HepG2 (cell line): ENCODE measurements around the gene NBEAL2. TPM values are rescaled to one million over a fixed set of nuclear protein-coding genes. Genes with fewer than 3 reads are reported as not detected.
"Not testable (repeated sequence)": the region's sequence is repeated elsewhere in the genome, so short reads cannot be mapped to it uniquely, and the experiment has no call there.

Experiments used
- ATAC-seq: fragments of 200-7000 bp; cut with Tn5 transposase; 3 replicates; pipeline ENCODE4 v1.9.1; 2020; ENCODE audit warnings: mild to moderate bottlenecking, moderate library complexity
- BruUV-seq: library from RNA; stranded (reverse); fragments of 400-500 nt; replicated peaks from 2 replicates; lab custom pipeline; 2021; lab: Mats Ljungman, UMichigan
- CTCF ChIA-PET: fragments of 300-600 bp; formaldehyde crosslinking; extraction: SDS; loops from one replicate; lab custom pipeline; 2021; ENCODE audit warnings: low total read pairs, inconsistent platforms, low intra/inter-chr PET ratio; lab: Yijun Ruan, JAX
- POLR2A ChIA-PET: fragments of 350-600 bp; sonication (Branson Sonifier 250); formaldehyde crosslinking; loops from one replicate; lab custom pipeline; 2020; ENCODE audit warnings: antibody characterized with exemption, inconsistent platforms; lab: Yijun Ruan, JAX
- DNase-seq: peaks from one replicate; pipeline ENCODE4 v3.0.0-alpha.2; 2015; ENCODE audit warnings: low spot score
- FAIRE-seq: peaks from 3 replicates; lab custom pipeline; 2011; peaks lifted over from hg19 to GRCh38; lab: Jason Lieb, UNC
- H2AFZ ChIP-seq: one replicate; pipeline ENCODE4 v1.6.1; 2011; ENCODE audit warnings: low read length, inconsistent platforms
- H3K27ac ChIP-seq: fragments of 300-600 bp; 3 replicates; pipeline ENCODE4 v1.8.0; 2011; ENCODE audit warnings: mixed run types, mild to moderate bottlenecking, mixed read lengths, low read length, inconsistent platforms; ENCODE audit not compliant: insufficient read depth; ENCODE audit errors: extremely low read length
- H3K27me3 ChIP-seq, 2 experiments: fragments of 200-600 bp in 1 of 2; 2 replicates in 1 of 2; 3 replicates in 1 of 2; pipeline versions ENCODE4 v1.6.0 to v1.8.0; 2011; ENCODE audit warnings: low read length in 2 of 2, mild to moderate bottlenecking in 2 of 2, moderate library complexity in 2 of 2, inconsistent platforms in 1 of 2; ENCODE audit not compliant: insufficient read depth in 2 of 2, control insufficient read depth in 1 of 2
- H3K36me3 ChIP-seq, 2 experiments: fragments of 200-600 bp in 1 of 2; replicated peaks in 1 of 2; 2 replicates in 1 of 2; 3 replicates in 1 of 2; pipeline versions ENCODE4 v1.5.1 to v1.8.0; 2011; ENCODE audit warnings: low read length in 2 of 2, inconsistent platforms in 1 of 2; ENCODE audit not compliant: insufficient read depth in 2 of 2, control insufficient read depth in 1 of 2
- H3K4me1 ChIP-seq: 2 replicates; pipeline ENCODE4 v1.5.1; 2012; ENCODE audit warnings: low read length, inconsistent platforms; ENCODE audit not compliant: insufficient read depth
- H3K4me2 ChIP-seq: 2 replicates; pipeline ENCODE4 v1.6.0; 2011; ENCODE audit warnings: low read depth, low read length, inconsistent platforms
- H3K4me3 ChIP-seq, 3 experiments: fragments of 200-600 bp in 1 of 3; sonication (generic), shearing (Covaris generic) in 1 of 3; replicated peaks in 1 of 3; 2 replicates each; pipeline ENCODE4 v1.5.1; 2011 to 2016; ENCODE audit warnings: low read length in 3 of 3, inconsistent platforms in 2 of 3, low read depth in 2 of 3, mild to moderate bottlenecking in 2 of 3, control low read depth in 1 of 3, mixed read lengths in 1 of 3; ENCODE audit not compliant: insufficient read depth in 1 of 3
- H3K79me2 ChIP-seq: one replicate; pipeline ENCODE4 v1.6.1; 2011; ENCODE audit warnings: low read length, inconsistent platforms; ENCODE audit not compliant: insufficient read depth
- H3K9ac ChIP-seq: 2 replicates; pipeline ENCODE4 v1.6.0; 2011; ENCODE audit warnings: mild to moderate bottlenecking, low read depth, low read length, inconsistent platforms; ENCODE audit not compliant: insufficient read depth
- H3K9me3 ChIP-seq: 2 replicates; pipeline ENCODE4 v1.5.1; 2012; ENCODE audit warnings: mild to moderate bottlenecking, low read length
- H4K20me1 ChIP-seq: 2 replicates; pipeline ENCODE4 v1.6.0; 2011; ENCODE audit warnings: inconsistent platforms, mild to moderate bottlenecking, low read length, moderate library complexity; ENCODE audit not compliant: insufficient read depth
- NR2F6 ChIP-seq, 2 experiments: IDR thresholded peaks; 2 replicates each; pipeline ENCODE4 v1.6.1; 2016; ENCODE audit warnings: antibody characterized with exemption in 1 of 2, mild to moderate bottlenecking in 1 of 2
- RARA ChIP-seq: IDR thresholded peaks from 2 replicates; pipeline ENCODE4 v1.6.1; 2016; ENCODE audit warnings: missing genetic modification reagents, missing compliant biosample characterization
- SRSF1 ChIP-seq: fragments of 200-400 bp; formaldehyde crosslinking; optimal IDR thresholded peaks from 2 replicates; pipeline ENCODE3; 2017; ENCODE audit warnings: mild to moderate bottlenecking, low read depth, low read length, moderate library complexity
- TARDBP ChIP-seq: sonication (generic); formaldehyde crosslinking; IDR thresholded peaks from 2 replicates; pipeline ENCODE4 v1.8.0; 2022; ENCODE audit warnings: mild to moderate bottlenecking, missing genetic modification reagents
- ZNF460 ChIP-seq: sonication (generic); formaldehyde crosslinking; IDR thresholded peaks from 2 replicates; pipeline ENCODE4 v1.5.1; 2020; ENCODE audit warnings: missing genetic modification reagents, mild to moderate bottlenecking, borderline replicate concordance
- ZNF646 ChIP-seq: sonication (generic); formaldehyde crosslinking; IDR thresholded peaks from 2 replicates; pipeline ENCODE4 v1.9.0; 2021; ENCODE audit warnings: mild to moderate bottlenecking, missing genetic modification reagents
- WGBS: methylation state at CpG from one replicate; pipeline ENCODE4 v1.1.6; 2017; ENCODE audit warnings: low lambda C conversion rate; 5-methylcytosine and 5-hydroxymethylcytosine counted together
- in situ Hi-C: cut with HindIII; loops from 2 replicates; pipeline ENCODE4 v1.10.0; 2017; ENCODE audit warnings: low pct_unique_long_range_greater_than_20kb; ENCODE audit not compliant: extremely low pct_ligation_motif_present
- intact Hi-C: fragments of 100-400 bp; cut with micrococcal nuclease; formaldehyde crosslinking; loops from one replicate; pipeline ENCODE4 v1.10.0; 2022; ENCODE audit not compliant: unreplicated experiment
- polyA plus RNA-seq, 8 experiments: library from polyadenylated mRNA; depleted of rRNA in 3 of 8; stranded (reverse) in 7 of 8; unstranded in 1 of 8; fragments of >200 nt; fragmentation: Illumina TruSeq in 4 of 8; extraction: Trizol in 4 of 8; gene quantifications; 2 replicates each; pipeline versions ENCODE4 v1.2.1 to v1.2.3, GENCODE V29; 2011 to 2016; ENCODE audit warnings: low read depth in 4 of 8, missing spikeins in 1 of 8, mixed read lengths in 1 of 8; ENCODE audit not compliant: insufficient read depth in 1 of 8
- total RNA-seq, 5 experiments: library from RNA; depleted of rRNA; stranded (reverse); fragments of >200 nt; fragmentation: Illumina TruSeq; extraction: Trizol; gene quantifications; 2 replicates each; pipeline ENCODE4 v1.2.3, GENCODE V29; 2016; ENCODE audit warnings: low read depth in 1 of 5

Gene NBEAL2
- total and polyA plus RNA-seq, 2 of the 13 experiments (the other 11 are each of a cell fraction or from before 2014, with no cell fraction given), result 9.7 to 12.4 TPM

GRCh38 chr3:47035645-47036044 is 56.2 kb downstream of the NBEAL2 start (continued):
- no peak for TF ChIP-seq ZNF646
- no peak for TF ChIP-seq TARDBP (CRISPR knock-in tag)

GRCh38 chr3:47036145-47036544 is 56.7 kb downstream of the NBEAL2 start:
- peaks cover 20% of the 10 kb centered on the region for H3K4me1 ChIP-seq
- H3K79me2 ChIP-seq, result no peaks in the 10 kb centered on the region
- H3K9ac ChIP-seq, result no peak overlapping the region
- H2AFZ ChIP-seq, result no peak overlapping the region
- H3K9me3 ChIP-seq, result no peaks in the 10 kb centered on the region
- no peaks in the 10 kb centered on the region for H3K27me3 ChIP-seq
- H3K4me3 ChIP-seq, result no peak overlapping the region
- no peak overlapping the region for H3K4me2 ChIP-seq
- FAIRE-seq (no peak), DNase-seq (no peak), ATAC-seq (no peak)
- in situ Hi-C loops, result no loop called here
- intact Hi-C loops, result loop anchor here (2.0 kb wide), 1 partner anchor 63 kb away; no protein-coding TSS in a partner anchor
- POLR2A ChIA-PET, result no interaction called here
- BruUV-seq, result no TSS peak
- no peak overlapping the region for H3K27ac ChIP-seq
- no peaks in the 10 kb centered on the region; the same call in 1 of the 2 replicates for H4K20me1 ChIP-seq
- TF ChIP-seq SRSF1 (no peak), ZNF460 (CRISPR knock-in tag) (peak; percentile 44; the same call in 1 of the 2 replicates), RARA (peak; percentile 46; the same call in 1 of the 2 replicates), NR2F6 (IDR thresholded peaks at IDR 0.05) (no peak), NR2F6 (CRISPR knock-in tag; IDR thresholded peaks at IDR 0.05) (peak; percentile 67; the same call in 1 of the 2 replicates)
- TF ChIP-seq, all 625 proteins: peak for 3
- WGBS, result 54% methylated on average over 3 of the region's 3 CpGs
- CTCF ChIA-PET, result no interaction called here
- H3K36me3 ChIP-seq, result peaks cover 13 to 60% of the 10 kb centered on the region in 2 experiments

- H3K36me3 ChIP-seq, result peaks cover 12 to 62% of the 10 kb centered on the region in 2 experiments
- H3K4me1 ChIP-seq, result peaks cover 20% of the 10 kb centered on the region
- WGBS, result 69% methylated on average over 6 of the region's 6 CpGs
- in situ Hi-C loops, DNase-seq, FAIRE-seq, H4K20me1 ChIP-seq, H3K27ac ChIP-seq, H3K79me2 ChIP-seq, POLR2A ChIA-PET, H2AFZ ChIP-seq, H3K9me3 ChIP-seq, H3K4me3 ChIP-seq, CTCF ChIA-PET, H3K9ac ChIP-seq, BruUV-seq, H3K27me3 ChIP-seq, H3K4me2 ChIP-seq, ATAC-seq: not testable (repeated sequence)
- intact Hi-C loops, result loop anchor here (2.0 kb wide), 1 partner anchor 65 kb away; no protein-coding TSS in a partner anchor
These were observed 57.8 kb downstream of the NBEAL2 start for GRCh38 chr3:47037302-47037701.
